Progenitor cell of endocrine pancreas (in vitro differentiated cells): ENCODE data around the gene CENPB. TPM values are rescaled to one million over a fixed set of nuclear protein-coding genes. Genes with fewer than 3 reads are reported as not detected.

Experiments used
- DNase-seq: peaks from one replicate; pipeline ENCODE4 v3.0.0; 2021; ENCODE audit warnings: low spot score; ENCODE audit not compliant: unreplicated experiment
- H3K27ac Mint-ChIP-seq: 2 replicates; pipeline ENCODE4 v1.8.0; 2021; ENCODE audit warnings: mild to moderate bottlenecking, moderate library complexity, mixed read lengths
- H3K27me3 Mint-ChIP-seq: 2 replicates; pipeline ENCODE4 v1.8.0; 2021; ENCODE audit warnings: mixed read lengths
- H3K36me3 Mint-ChIP-seq: 2 replicates; pipeline ENCODE4 v1.8.0; 2022; ENCODE audit warnings: mixed read lengths; ENCODE audit not compliant: insufficient read depth
- H3K4me1 Mint-ChIP-seq: 2 replicates; pipeline ENCODE4 v1.8.0; 2021; ENCODE audit warnings: low read depth, mixed read lengths
- H3K4me3 Mint-ChIP-seq: 2 replicates; pipeline ENCODE4 v1.8.0; 2021; ENCODE audit warnings: low read depth, mild to moderate bottlenecking, moderate library complexity, mixed read lengths
- H3K9me3 Mint-ChIP-seq: 2 replicates; pipeline ENCODE4 v1.8.0; 2021; ENCODE audit warnings: low read depth, mixed read lengths
- CTCF ChIP-seq: fragments of 200-600 bp; sonication (generic); IDR thresholded peaks from one replicate; pipeline ENCODE4 v1.5.0; 2021; ENCODE audit warnings: antibody characterized with exemption, mild to moderate bottlenecking; ENCODE audit not compliant: unreplicated experiment
- total RNA-seq: library from RNA; stranded (reverse); gene quantifications from 2 replicates; pipeline ENCODE4 v1.2.1, GENCODE V29; 2021

The CENPB gene
- total RNA-seq, 1 donor from 2014 or later: 49.6 TPM

DNA sequence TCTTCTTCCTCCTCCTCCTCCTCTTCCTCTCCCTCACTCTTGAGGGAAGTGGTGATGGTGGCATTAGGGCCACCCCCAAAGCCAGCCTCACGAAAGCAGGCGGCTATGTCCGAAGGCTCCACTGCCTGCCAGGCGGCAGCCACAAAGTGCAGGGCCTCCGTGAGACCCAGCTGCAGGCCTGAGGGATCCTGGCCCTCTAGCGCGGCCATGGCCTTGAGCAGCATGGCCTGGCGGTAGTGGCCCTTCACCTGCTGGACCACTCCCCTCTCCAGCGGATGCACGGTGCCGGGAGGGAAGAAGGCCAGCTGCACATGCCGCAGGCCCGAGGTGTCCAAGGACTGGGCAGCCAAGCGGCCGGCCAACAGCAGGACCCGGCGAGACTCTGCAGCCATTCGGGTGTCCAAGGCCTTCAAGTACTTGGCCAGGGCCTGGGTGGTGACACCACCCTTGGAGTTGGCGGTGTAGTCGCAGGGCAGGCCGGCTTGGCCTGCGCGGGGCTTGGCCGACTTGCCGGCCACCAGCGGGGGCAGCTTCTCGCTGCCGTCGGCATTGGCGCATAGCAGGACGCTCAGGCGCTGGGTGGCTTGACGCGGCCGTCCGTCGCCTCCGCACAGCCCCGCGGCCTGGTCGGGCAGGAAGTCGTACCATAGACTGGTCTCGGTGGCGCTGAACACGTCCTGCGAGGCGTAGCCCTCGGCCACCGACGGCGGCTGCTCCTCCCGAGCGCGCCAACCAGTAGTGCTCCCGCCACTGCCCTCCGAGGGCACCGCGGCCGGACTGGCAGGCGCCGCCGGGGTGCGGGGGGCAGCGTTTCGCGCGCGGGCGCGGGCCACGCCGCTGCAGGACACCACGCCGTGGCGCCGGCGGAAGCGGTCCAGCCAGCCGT is 1.1 kb downstream of the CENPB start:
- DNase-seq: no peak
- TF ChIP-seq CTCF: no peak
- H3K27ac Mint-ChIP-seq: no peak overlapping the region
- H3K4me1 Mint-ChIP-seq: peaks cover 18% of the 10 kb centered on the region
- H3K27me3 Mint-ChIP-seq: peaks cover 11% of the 10 kb centered on the region
- peaks cover 4% of the 10 kb centered on the region for H3K36me3 Mint-ChIP-seq
- no peaks in the 10 kb centered on the region for H3K9me3 Mint-ChIP-seq
- H3K4me3 Mint-ChIP-seq: no peak overlapping the region

- peaks cover 11% of the 10 kb centered on the region for H3K27me3 Mint-ChIP-seq
- DNase-seq: no peak
- H3K27ac Mint-ChIP-seq: no peak overlapping the region
- no peak for TF ChIP-seq CTCF
- H3K9me3 Mint-ChIP-seq: no peaks in the 10 kb centered on the region
- peaks cover 4% of the 10 kb centered on the region for H3K36me3 Mint-ChIP-seq
- H3K4me1 Mint-ChIP-seq: peaks cover 19% of the 10 kb centered on the region
- peak overlapping the region; percentile 17 for H3K4me3 Mint-ChIP-seq
Measured at GRCh38 chr20:3784863-3785239, 1.7 kb downstream of the CENPB start.

- H3K36me3 Mint-ChIP-seq: peaks cover 4% of the 10 kb centered on the region
- peaks cover 16% of the 10 kb centered on the region for H3K27me3 Mint-ChIP-seq
- no peak overlapping the region for H3K27ac Mint-ChIP-seq
- peak overlapping the region; percentile 17 for H3K4me3 Mint-ChIP-seq
- H3K4me1 Mint-ChIP-seq: peaks cover 19% of the 10 kb centered on the region
- no peaks in the 10 kb centered on the region for H3K9me3 Mint-ChIP-seq
- TF ChIP-seq CTCF: no peak
- DNase-seq: no peak
Measured at GRCh38 chr20:3784216-3784853, 2.2 kb downstream of the CENPB start.

DNA sequence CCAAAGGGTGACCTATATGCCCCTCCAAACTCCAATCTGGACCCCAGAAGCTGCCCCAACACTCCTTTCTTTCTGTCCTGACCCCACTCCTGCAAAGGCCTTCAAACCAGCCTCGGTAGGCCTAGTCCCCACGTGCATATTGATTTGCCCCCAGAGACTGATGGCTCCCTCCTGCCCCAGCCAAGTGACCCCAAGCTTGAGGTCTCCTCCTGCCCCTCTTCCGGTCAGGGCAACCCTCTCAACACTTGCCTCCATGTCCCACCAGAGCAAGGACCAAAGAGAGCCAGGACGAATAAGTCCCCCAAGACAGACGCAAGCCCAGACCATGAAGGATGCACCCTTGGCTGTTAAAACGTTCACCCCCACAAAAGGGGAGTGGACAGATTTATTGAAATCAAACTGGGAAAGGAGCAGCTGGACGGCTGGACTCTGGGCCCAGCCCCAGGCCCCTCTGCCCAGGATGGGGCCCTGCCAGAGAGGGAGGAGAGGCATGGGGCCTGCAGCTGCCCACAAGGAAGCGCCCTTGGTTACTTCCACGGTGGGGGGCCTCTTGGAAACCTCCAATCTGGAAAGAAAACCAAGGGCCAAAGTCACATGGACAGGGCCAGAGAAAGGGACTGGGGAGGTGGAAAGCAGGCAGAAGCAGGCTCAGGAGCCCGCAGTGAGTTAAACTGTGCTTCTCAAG is 2.9 kb downstream of the CENPB start:
- no peak overlapping the region for H3K27ac Mint-ChIP-seq
- H3K9me3 Mint-ChIP-seq: no peaks in the 10 kb centered on the region
- H3K36me3 Mint-ChIP-seq: peaks cover 4% of the 10 kb centered on the region
- DNase-seq: no peak
- TF ChIP-seq CTCF: no peak
- no peak overlapping the region for H3K4me3 Mint-ChIP-seq
- H3K27me3 Mint-ChIP-seq: peaks cover 15% of the 10 kb centered on the region
- H3K4me1 Mint-ChIP-seq: peaks cover 19% of the 10 kb centered on the region

- TF ChIP-seq CTCF: no peak
- Mint-ChIP-seq H3K36me3 (peaks cover 4% of the 10 kb centered on the region), H3K27me3 (peaks cover 13% of the 10 kb centered on the region), H3K4me1 (peaks cover 22% of the 10 kb centered on the region), H3K27ac (peak overlapping the region; percentile 62), H3K9me3 (no peaks in the 10 kb centered on the region), H3K4me3 (no peak overlapping the region)
- no peak for DNase-seq
Measured at GRCh38 chr20:3783068-3783489, 3.5 kb downstream of the CENPB start.
